GM18861 (cell line): ENCODE measurements around the gene CCDC141.
A peak's percentile ranks its signal among the peaks of the same experiment; 100 is the strongest.

Experiments
- ATAC-seq: cut with Tn5 transposase; IDR thresholded peaks from one replicate; pipeline ENCODE4 v1.9.1; 2021; ENCODE audit not compliant: unreplicated experiment

The CCDC141 gene

DNA sequence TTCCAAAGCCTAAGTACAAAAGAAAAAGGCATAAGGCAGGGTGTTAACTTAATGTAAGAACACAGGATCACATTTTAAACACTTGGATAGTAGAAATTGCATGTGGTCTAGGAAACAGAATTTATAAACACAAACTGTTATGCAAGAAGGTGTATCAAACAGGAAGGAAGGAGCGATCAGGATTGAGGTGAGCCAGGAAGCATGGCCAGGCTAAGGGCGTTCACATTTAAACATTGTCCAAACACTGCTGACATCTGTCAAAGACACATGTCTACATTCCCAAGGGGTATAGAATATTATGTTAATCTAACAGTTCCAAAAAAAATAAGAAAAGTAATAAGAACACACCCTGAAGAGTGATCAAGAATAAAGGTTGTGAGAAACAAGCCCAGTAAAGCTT, 71.3 kb downstream of the CCDC141 start:
- no peak for ATAC-seq

DNA sequence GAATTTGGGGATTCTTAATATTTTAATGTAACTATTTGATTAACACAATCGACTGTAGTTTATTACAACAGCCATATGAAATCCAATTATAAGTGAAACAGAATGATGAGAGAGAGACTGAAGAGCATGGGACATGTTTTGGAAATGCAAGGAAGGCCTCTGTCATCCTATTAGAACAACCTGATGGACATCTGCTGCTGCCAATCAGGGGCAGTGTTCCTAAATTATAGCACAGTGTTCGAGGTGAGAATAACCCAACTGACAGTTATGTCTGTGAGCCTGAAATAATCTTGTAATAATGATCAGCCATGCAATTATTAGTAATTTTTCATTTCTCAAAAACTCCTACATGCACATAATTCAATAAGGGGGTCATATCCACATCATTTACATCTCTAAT, 73.6 kb downstream of the CCDC141 start:
- ATAC-seq, result no peak

DNA sequence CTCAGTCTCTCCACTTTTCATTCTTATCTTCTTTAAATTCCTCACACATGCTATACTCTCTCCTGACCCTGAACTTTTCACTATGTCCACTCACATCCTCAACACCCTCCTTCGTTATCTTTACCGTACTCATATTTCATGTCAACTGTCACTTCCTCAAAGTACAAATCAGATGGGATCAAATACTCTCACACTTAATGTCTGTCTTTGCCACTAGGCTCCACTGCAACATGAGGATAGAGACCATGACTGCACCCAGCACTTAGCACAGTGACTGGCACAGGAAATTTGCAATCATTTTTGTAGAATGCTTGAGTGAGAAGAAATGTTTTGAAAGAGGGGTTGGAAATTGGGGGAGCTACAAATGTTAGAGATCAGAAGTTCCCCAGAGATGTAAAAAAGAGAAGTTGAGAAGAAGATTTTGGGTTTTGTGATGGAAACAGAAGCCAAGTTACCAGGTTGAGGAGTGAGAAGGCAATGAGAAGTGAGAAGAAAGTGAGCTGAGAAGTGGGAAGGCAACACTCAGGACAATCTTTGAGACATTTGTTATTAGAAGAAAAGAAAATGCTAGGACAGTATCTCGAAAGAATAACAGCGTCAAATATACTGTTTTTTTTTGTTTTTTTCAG, 87.0 kb downstream of the CCDC141 start:
- no peak for ATAC-seq

DNA sequence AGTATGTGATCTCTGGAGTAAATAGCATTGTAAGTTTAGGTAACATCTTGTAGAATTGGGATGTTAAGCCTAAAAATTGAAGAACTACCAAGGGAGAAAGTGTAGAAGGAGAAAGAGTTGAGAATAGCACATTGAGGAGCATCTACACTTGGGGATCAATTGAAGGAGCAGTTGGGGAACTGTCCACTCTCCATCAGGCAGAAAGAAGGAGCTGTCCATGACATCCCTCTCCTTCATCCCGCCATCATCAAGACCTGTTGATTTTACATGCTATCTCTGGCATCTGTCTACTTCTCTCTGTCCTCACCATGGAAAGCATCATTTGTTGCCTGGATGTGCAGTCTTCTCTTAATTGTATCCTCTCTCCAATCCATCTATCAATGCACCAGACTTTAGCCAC, 87.8 kb downstream of the CCDC141 start:
- ATAC-seq, result no peak

DNA sequence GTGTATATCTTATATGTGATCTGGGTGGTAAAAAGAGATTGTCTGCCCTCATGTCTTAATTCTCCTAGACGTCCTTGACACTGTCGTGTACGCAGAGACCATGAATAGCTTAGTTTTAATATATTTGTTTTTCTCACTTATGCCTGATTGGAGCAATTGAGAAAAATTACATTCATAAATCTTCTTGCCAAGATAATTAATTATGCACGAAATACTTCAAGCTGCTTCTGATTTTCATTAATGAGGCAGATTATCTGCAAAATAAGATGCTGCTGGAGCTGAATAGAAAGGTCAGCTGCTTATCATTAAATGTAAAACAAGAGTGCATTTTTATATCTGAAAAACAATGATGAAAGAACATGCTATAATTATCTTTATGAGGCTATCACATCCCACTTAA, 95.9 kb downstream of the CCDC141 start:
- ATAC-seq, result no peak

DNA sequence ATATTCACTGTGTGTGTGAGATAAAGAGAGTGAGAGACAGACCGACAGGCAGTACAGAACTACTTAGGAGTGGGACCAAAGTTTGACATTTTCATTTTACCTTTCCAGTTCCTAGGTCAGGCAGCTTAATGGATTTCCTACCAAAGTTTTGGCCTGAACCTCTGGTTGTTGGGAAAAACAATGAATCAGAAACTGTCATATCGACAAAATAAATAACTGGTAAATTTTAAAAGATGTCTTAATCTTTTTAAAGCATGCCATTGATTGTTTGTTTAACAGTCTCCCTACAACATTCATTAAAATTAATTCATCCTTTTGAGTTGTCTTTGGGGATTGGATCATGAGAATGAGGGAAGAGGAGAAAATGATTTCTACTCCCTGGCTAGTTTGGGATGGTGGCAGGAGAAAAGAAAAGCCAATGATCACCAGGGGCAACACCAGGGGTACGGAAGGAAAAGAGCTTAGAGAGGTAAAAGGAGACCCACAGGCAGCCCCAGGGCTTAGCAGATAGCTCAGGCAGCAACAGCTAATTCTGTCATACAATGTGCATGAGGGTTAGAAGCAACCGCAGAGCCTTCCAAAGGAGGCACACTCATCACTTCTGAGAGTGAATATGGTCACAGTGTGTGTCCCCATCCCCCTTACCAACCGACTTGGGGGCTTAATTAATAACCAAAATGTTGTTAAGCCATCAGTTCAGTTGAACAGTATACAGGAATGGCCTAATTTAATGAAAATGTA, 98.5 kb downstream of the CCDC141 start:
- ATAC-seq, result no peak

DNA sequence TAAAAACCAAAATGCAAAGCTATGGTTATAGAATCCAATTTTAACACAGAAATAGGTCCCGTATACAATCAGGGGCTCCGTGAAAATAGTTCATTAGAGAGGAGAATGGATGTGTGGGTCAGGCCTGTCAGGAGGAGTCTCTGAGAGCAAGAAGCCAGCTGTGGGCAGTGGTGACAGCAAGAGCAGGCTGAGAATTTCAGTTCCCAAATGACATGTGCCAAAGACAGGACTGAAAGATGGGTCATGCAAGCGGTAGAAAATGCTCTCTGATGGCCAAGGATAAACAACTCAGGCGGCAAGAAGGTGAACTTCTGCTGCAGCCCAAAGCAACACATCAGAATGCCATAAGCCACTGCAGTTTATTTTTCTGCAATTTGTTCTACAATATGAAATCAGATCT, 100.4 kb downstream of the CCDC141 start:
- ATAC-seq, result no peak

DNA sequence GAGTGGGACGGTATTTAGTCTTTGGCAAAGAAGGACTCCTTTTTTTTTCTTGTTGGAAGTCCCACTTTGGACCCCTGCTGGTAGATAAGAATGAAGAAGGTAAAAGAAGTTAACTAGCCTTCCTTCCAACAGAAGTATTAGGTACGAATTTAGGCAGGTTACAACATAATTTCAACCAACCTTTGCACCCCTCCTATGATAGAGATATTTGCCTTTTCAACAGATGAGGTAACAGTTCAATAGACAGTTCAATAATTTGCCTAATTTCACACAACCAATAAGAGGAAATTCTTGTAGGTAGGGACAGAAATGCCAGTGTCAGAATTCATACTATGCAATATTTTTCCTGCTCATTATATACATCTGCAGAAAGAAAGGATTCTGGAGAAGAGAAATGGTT, 100.8 kb downstream of the CCDC141 start:
- no peak for ATAC-seq

DNA sequence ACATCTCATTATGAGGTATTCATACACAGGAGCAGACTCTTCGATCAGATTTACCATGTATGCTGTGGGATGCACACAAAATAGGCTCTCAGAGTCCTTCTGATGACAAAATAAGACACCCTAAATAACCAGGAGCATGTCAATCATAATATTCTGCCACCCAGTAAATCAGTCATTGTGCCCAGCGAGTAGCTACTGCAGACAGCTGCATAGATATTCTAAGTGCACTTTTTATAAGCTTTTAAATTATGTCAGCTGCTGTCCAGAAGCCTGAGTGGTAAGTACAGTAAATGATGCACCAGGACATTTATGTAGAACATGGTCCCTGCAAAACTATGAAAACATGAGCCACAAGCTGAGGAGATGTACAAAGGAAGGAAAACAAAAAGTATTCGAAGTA, 102.9 kb downstream of the CCDC141 start:
- ATAC-seq, result no peak

DNA sequence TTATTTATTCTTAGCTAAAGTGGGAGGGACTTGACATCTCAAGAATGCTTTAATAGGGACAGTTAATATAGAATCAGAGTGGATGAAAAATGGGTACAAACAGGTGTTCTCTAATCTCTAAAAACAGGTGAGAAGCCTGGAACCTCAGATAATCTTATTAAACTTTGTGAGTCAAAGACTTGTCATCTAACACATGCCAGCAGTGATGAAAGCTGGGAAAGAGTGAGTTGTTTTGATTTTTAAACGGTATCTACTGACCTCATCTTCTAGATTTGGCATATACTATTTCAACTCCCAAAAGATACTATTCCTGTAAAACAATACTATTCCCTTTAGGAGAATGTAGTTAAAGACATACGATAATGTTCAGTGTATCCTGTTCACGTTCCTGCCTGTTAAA, 103.4 kb downstream of the CCDC141 start:
- no peak for ATAC-seq

DNA sequence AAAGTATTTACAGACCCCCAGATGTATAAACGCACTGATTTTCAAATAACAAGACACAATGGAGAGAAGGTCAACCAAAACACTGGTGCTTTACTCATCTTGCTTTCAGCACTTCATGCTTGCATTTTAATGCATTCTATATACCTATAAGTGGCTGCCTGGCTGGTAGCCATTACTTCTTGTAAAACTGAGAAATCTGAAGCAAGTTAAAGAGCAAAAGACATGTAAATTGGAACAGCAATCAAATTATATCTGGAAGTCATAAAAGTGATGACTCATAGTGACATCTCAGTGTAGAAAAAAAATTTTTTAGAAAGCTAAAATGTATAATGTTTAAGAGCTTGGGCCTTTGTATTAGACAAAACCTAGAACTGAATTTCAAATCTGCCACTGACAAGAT, 106.2 kb downstream of the CCDC141 start:
- no peak for ATAC-seq

DNA sequence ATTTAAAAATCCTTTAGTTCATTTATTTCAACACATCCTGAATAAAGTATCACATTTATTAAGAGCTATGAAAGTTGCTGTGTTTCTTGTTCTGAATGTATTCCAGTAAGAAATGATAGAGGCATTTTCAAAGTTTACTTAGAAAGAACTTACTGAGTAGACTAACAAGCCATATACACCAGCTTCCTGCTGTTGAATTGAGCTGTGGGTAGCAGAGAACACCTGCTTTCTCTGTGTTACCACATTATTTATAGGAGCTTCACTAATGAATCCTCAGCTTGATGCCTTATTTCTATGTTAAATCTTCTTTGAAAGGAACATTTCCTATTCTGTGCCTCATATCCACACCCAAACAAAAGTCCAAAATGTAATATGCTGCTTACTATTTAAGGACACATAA, 115.4 kb downstream of the CCDC141 start:
- ATAC-seq, result no peak

DNA sequence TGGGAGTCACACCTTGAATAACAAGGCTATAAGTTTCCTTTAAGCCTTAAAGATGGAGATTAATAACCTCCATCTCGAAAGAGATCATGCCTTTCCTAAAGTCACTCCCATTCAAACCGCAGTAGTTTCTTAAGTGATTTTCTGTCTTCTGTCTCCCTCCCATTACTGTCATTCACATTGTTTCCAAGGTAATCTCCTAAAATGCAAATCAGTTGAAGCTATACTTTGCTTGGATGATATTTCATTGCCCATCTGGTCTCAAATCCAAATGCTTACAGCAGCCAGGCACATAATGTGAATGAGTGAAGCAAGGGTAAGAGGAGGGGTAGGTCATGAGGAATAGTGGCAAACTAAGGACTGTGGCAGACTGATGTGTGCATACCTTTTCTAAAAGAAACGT, 116.4 kb downstream of the CCDC141 start:
- no peak for ATAC-seq

DNA sequence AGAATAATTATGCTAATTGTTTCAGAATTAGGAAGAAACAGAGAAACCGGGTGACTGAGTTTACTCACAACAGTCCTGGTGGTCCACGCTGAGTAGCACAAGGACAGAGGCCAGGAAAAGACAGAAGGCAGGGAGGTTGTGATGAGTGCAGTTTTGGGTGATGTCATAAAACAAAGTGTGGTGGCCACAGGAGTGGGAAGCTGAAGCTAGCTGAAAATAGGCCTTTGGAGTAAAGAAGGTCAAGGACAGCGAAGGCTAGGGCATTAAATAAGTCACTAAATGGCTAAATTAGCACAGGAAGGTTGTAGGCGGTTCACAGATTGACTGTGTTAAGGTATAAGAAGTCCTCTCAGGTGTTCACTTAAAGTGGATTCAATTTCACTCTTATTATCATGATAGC, 121.9 kb downstream of the CCDC141 start:
- peak; percentile 62 for ATAC-seq

DNA sequence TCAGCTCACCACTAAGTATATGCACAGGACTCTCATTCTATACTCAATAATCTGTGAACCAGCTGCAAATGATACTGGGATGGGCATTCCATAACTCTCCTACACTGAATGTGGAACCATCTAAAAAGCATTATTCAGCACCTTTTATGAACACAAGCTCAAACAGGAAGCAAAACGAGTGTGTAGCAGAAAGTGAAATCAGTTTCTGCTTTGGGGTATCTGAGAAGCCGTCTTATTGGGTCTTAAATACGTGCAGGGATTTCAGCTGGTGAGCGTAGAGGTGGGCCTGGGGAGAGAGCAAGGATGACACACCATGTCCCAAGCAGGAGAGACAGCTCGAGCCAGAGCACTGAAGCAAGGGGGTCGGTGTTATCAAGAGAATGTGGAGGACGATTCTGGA, 122.8 kb downstream of the CCDC141 start:
- ATAC-seq, result peak; percentile 59

DNA sequence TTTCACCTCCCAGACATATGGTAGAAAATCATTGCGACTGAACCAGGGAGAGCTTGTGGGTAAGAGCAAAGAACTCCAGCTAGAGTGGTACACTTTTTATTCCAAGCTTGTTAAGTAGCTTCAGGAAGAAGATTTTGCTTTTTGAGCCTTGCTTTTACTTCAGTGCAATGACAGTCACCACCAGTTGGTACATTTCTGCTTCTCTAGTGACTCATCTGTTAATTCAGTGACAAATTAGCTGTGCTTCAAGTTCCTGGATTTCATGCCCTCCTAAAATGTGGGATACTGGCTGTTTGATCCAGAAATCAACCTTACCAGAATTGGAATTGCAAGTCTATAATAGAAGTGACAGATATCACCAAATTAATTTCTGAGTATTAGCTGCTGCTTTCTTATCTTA, 125.1 kb downstream of the CCDC141 start:
- no peak for ATAC-seq

DNA sequence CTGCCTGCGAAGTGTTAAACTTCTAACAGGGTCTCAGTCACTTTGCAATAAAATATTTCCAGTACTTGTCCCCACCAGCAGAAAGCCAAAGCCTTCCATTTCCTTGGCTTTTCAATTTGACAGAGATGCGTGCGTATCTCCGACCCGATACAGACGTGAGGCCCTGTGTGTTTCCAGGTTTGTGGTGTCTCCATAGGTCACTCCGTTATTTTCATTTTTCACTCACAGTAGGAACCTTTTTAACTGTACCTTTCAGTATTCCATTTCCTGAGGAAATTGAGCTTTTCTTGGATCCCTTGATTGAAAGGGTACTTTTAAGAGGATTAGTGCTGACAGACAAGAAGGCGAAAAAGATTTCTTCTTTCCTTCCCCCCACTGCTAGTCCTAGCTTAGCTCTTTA, 126.4 kb downstream of the CCDC141 start:
- ATAC-seq, result no peak

DNA sequence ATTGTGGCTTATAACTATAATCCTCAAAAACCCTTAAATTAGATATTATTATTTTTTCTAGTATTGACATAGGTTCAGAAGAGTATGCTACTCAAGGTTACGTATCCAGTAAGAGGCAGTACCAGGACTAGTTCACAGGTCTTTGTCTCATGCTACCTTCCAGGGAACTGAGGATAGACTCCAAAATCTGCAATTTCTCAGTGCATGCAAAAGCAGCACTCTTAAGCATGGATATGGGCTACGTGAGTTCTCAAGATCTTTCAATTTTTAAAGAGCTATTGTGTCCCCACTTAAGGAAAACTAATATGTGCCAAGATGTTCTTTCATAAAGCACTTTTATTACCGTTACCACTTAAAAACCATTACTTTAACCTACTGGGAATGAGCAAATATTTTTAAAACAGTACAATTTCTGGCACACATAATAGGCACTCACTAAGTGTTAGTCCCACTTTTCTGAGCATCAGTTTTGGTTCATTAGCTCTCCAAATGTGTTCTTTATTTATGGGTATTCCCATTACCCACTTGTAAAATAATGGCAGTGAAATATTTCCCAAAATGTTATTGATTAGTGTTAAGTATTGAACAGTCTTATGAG, 128.9 kb downstream of the CCDC141 start:
- ATAC-seq, result no peak

DNA sequence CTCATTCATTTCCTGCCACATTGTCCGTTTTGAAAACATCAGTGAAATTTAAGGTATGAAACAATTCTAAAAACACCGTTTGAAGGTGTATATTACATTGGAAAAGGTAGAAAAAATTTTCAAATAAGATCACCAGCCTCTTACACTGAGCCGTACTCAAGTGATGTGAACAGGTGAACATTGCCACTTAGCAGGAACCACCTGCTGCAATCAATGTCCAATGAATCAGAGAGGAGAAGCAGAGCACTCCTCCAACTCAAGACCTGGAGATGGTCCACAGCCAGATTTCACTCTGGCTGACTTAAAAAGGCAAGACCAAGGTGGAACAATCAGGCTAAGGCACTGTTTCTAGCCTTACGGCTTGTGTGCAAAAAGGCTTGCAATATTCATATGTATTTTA, 132.4 kb downstream of the CCDC141 start:
- no peak for ATAC-seq

DNA sequence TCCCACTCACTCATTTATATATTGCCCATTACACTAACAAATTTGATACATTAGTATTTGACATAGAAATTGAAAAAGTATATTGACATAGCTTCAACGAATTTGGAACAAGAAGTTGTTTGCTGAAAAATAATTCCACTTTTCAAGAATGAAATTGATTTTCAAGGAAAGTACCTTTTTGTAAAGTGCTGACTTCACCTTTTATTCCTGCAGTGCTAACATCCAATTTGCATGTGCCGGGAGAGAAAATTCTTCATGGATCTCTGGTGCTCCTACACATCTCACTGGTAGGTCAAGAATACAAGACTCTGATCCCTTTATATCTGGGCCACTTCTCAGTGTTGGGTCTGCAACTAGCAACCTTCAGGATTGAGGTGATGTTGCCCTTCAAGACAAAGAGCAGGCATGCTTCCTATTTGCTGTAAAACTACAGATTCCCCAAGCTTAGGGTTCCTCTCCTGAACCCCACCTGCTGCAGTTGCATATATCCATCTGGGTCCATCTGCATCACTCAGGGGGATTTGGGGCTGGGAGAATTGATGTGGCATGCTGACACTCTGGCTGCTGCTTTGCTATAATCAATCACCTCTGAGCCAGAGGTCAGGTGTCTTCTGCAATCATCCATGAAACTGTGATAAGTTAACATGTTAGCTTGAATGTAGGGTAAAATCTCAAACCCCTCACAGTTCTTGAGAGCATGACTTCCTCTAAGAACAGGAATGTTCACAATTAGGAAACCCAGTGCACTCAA, 134.3 kb downstream of the CCDC141 start:
- ATAC-seq, result no peak

DNA sequence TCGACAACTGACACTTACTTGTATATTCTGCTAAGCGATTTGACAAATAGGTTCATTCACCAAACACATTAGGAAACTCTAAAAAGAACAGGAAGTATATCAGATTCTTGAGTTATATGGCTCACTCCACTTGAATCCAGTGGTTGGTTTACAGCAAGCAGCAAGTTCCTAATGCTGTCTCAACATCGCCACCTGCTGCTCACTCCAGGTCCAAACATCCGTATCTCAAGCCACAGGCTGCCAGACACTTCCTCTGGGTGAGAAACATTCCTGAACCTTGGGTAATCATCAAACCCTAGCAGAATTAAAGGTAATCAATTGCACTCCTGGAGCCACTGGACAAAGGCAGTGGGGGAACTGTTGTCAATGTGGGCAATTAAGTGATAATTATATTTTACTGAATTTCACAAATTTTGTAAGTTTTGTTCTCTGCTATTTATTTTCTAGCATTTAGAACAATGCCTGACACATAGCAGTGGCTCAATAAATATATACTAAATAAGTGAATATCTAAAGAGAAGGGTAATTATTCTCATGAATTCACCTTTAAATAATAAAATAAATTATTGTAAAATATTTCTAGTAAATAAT, 135.6 kb downstream of the CCDC141 start:
- peak; percentile 87 for ATAC-seq

DNA sequence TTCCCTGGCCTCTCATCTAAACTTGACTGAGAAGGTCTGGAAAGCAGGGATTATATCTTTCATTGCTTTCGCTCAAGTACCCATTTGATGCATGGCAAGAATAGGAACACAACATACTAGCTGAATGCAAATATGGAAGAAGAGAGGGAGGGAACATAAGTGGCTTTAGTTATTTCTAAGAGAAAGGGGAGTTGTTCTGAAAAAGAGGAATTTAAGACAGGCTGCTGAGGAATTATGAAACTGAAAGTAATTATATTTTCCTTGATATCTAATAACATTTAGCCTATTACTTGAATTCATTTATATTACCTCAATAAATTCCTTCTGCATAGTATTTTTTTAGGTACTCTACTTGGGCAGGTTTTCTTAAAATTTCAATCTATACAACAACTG, 136.9 kb downstream of the CCDC141 start:
- ATAC-seq, result no peak
